HCEC 1CT (cell line): ENCODE results near the gene YY2.

Source experiments
- DNase-seq: peaks from one replicate; pipeline ENCODE4 v3.0.0-alpha.2; 2017

The YY2 gene

GRCh38 chrX:21875013-21875412, 19.2 kb downstream of the YY2 start:
- DNase-seq, result no peak

DNA sequence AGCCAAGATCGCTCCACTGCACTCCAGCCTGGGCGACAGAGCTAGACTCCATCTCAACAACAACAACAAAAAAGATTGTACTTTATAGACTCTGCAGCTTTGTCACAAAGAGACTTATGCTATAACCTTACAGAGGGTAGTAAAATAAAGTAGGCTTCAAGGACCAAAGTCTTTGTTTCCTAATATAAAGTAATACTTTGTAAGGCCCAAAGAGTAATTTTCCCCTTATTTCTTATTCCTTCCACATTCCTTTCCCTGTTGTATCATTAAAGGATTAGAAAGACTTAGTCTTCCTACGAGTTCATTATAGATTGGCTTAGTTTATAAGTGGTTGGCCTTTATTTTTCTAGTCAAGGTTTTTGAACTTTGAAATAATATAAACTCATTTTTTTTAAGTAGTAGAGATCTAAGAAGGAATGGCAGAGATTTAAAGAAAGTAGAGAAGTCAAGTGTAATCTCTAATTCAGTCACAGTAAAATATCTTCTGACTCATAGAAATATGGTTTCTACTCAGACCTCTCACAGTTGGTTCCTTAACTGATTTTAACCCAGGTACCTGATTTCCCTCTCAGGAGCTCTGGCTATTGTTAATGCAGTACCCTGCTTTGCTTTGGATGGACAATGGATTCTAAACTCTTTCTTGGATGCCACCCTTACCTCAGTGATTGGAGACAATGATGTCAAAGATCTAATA, 26.2 kb downstream of the YY2 start:
- no peak for DNase-seq

- no peak for DNase-seq
Measured at GRCh38 chrX:21883258-21883657, 27.5 kb downstream of the YY2 start.

DNA sequence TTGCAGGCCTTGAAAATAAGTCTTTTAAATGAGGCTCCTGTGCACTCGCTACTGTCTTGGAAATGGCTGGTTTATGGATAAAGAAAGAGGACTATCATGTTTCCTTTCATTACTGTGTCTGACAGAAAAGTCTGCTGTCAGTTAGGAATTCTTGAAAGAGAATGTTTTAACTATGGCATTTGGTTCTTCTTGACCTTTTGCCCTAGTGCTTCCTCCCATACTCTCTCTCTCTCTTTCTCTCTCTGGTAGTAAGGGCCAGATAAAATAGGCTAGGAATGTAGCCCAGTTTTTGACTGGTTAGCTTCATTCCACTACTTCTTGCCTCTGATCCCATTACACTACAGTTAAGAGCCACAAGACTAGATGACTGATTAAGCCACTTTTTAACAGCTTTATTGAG, 29.8 kb downstream of the YY2 start:
- peak; percentile 20 for DNase-seq

DNA sequence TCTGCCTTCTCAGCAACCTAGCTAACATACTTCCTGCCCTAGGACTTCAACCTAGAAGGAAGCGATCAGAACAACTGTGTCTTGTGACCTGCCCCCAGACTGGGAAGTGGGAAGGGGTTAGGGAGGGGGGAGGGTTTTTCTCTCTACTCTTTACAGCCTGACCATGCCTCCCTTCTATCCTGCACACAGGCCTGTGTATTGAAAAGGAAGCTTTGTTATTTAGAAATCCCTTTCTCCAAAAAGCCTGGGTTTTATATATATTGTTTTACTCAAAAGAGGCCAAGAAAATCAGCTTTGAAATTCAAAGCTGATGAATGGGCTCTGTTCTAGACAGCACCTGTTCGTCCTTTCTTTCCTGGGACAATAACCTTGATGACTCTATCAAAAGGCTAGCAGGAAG, 49.5 kb downstream of the YY2 start:
- no peak for DNase-seq

GRCh38 chrX:21905953-21906352, 50.2 kb downstream of the YY2 start:
- no peak for DNase-seq

- DNase-seq, result peak; percentile 4
Measured at GRCh38 chrX:21907260-21907659, 51.5 kb downstream of the YY2 start.
